Thyroid gland (tissue), 4 donors: ENCODE data around the gene DKK1.

ENCODE experiments used
- POLR2A ChIP-seq, 2 donors: fragments of 450-650 bp; IDR thresholded peaks; one replicate each; pipeline ENCODE4 v1.6.1; 2017; ENCODE audit warnings: antibody characterized with exemption in 2 of 2, mild to moderate bottlenecking in 2 of 2, moderate library complexity in 1 of 2
- TF ChIP-seq, protein P1 (sequence below), 6 experiments: fragments of 200-600 bp in 3 of 6; fragments of 450-650 bp in 3 of 6; sonication (generic) in 3 of 6; IDR thresholded peaks; one replicate each; pipeline ENCODE4 v1.5.1; 2016 to 2019; ENCODE audit warnings: antibody characterized with exemption in 6 of 6, mild to moderate bottlenecking in 2 of 6, inconsistent platforms in 1 of 6, moderate library complexity in 1 of 6

DNA sequence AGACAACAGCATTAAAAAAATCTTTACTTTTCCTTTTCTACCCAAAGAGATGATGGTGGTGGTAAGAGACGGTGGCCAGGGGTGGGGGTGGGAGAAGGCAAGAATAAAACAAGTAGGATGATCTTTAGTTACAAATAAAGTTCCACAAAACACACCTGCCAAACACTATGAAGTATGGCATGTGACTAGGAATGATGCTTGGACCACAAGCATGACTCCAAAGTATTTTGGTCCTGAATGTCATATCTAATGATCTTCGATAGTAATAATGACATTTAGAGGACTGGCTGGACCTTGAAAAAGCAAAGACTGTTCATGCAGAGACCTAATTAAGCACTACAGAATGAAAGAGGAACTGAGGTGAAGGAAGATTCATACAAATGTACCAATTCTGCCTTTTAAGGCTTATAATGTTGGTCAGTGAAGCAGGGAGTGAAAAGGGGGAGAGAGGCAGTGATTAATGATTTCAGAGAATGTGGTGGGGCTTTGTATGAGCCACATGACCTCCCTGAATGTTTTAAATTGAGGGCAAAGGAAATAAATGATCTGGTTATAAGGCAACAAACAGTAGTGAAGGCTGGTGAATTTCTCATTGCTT is 29.6 kb upstream of the DKK1 start:
- TF ChIP-seq, protein P1, sequence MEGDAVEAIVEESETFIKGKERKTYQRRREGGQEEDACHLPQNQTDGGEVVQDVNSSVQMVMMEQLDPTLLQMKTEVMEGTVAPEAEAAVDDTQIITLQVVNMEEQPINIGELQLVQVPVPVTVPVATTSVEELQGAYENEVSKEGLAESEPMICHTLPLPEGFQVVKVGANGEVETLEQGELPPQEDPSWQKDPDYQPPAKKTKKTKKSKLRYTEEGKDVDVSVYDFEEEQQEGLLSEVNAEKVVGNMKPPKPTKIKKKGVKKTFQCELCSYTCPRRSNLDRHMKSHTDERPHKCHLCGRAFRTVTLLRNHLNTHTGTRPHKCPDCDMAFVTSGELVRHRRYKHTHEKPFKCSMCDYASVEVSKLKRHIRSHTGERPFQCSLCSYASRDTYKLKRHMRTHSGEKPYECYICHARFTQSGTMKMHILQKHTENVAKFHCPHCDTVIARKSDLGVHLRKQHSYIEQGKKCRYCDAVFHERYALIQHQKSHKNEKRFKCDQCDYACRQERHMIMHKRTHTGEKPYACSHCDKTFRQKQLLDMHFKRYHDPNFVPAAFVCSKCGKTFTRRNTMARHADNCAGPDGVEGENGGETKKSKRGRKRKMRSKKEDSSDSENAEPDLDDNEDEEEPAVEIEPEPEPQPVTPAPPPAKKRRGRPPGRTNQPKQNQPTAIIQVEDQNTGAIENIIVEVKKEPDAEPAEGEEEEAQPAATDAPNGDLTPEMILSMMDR (IDR thresholded peaks at IDR 0.05), result no peak
- no peak for TF ChIP-seq POLR2A (IDR thresholded peaks at IDR 0.05)
